Suppressor macrophage treated with lipopolysaccharide for 1 hour (primary cell): ENCODE data around the gene KLHL7.
"Not testable (repeated sequence)": the region's sequence is repeated elsewhere in the genome, so short reads cannot be mapped to it uniquely, and the experiment has no call there.

Experiments
- DNase-seq, 3 donors: peaks; one replicate each; pipeline ENCODE4 v3.0.0-alpha.2; 2020 to 2022

Gene KLHL7

GRCh38 chr7:23218196-23218595 is 112.6 kb downstream of the KLHL7 start:
- DNase-seq, result no peak

GRCh38 chr7:23220690-23221305 is 115.2 kb downstream of the KLHL7 start:
- peak in 1 of 3 donors; percentile 28 for DNase-seq

- no peak for DNase-seq
Observed at GRCh38 chr7:23222439-23223030, 117.0 kb downstream of the KLHL7 start.

DNA sequence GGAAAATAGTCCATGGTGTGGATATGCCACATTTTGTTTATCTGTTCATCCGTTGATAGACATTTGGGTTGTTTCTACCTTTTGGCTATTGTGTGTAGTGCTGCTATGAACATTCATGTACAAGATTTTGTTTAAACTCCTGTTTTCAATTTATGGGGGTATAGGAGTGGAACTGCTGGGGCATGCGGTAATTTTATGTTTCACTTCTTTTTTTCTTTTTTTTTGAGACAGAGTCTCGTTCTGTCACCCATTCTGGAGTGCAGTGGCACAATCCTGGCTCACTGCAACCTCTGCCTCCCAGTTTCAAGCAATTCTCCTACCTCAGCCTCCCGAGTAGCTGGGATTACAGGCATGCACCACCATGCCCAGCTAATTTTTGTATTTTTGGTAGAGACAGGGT is 118.8 kb downstream of the KLHL7 start:
- not testable (repeated sequence) for DNase-seq

DNA sequence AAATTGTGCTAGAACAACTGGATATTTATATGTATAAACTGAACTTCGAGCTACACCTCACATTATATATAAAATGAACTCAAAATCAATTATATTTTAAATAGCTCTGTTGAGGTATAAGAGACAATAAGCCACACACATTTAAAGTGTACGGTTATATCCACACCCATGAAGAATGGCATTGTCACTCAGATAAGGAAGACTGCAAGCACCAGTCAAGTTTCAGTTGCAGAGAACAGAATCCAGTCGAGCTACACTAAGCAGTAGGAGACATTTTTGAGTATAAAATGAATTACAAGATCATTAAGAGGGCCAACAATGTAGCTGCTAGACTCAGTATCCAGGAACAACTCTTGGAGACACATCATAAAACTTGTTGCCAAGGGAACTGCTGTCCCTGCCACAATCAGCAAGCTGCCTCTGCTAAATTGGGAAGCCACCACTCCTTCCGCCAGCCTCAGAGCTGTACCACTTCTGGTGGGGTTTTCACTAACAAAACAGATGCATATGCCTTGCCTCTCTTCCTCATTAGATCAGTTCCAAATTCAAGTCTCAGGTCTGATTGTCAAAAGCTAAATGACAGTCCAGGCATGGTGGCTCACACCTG is 121.4 kb downstream of the KLHL7 start:
- DNase-seq, result no peak
